PFSK-1 (cell line): ENCODE measurements around the gene OGFR.

Experiments
- FOXP2 ChIP-seq: optimal IDR thresholded peaks from 2 replicates; pipeline ENCODE3; 2011; ENCODE audit warnings: borderline replicate concordance, control low read depth, inconsistent platforms; ENCODE audit not compliant: insufficient read depth; ENCODE audit errors: extremely low read length, extremely low read depth
- POLR2AphosphoS5 ChIP-seq: IDR thresholded peaks from 2 replicates; pipeline ENCODE4 v1.6.1; 2012; ENCODE audit warnings: low read depth, mild to moderate bottlenecking, control low read depth, low read length, moderate library complexity
- REST ChIP-seq, 2 experiments: IDR thresholded peaks; 2 replicates each; pipeline versions ENCODE4 v1.6.1 to v1.8.0; 2011 to 2012; ENCODE audit warnings: low read depth in 2 of 2, low read length in 2 of 2, control low read depth in 1 of 2, inconsistent platforms in 1 of 2, mild to moderate bottlenecking in 1 of 2, moderate library complexity in 1 of 2; ENCODE audit not compliant: insufficient read depth in 1 of 2
- SIN3A ChIP-seq: IDR thresholded peaks from 2 replicates; pipeline ENCODE4 v1.6.1; 2012; ENCODE audit warnings: mild to moderate bottlenecking, low read length, moderate library complexity, borderline replicate concordance; ENCODE audit not compliant: insufficient read depth
- TAF1 ChIP-seq: IDR thresholded peaks from 2 replicates; pipeline ENCODE4 v1.6.1; 2012; ENCODE audit warnings: low read length, control low read depth, borderline replicate concordance; ENCODE audit not compliant: insufficient read depth

The OGFR gene

GRCh38 chr20:62759981-62760431 is 44.6 kb upstream of the OGFR start:
- TF ChIP-seq SIN3A (no peak), REST (IDR thresholded peaks at IDR 0.05; ENCODE audit: insufficient read depth in 1 of 2, low read depth in 2 of 2, low read length in 2 of 2) (no peak), TAF1 (no peak), FOXP2 (no peak), POLR2AphosphoS5 (no peak)

GRCh38 chr20:62760471-62760855 is 44.2 kb upstream of the OGFR start:
- TF ChIP-seq POLR2AphosphoS5: no peak
- TF ChIP-seq SIN3A: no peak
- TF ChIP-seq TAF1: no peak

- TF ChIP-seq TAF1 (no peak), SIN3A (no peak), POLR2AphosphoS5 (no peak), REST (IDR thresholded peaks at IDR 0.05; ENCODE audit: insufficient read depth in 1 of 2, low read depth in 2 of 2, low read length in 2 of 2) (no peak), FOXP2 (no peak)
Measured at GRCh38 chr20:62760856-62761758, 43.5 kb upstream of the OGFR start.

- no peak for TF ChIP-seq POLR2AphosphoS5
Measured at GRCh38 chr20:62761759-62762131, 42.9 kb upstream of the OGFR start.

GRCh38 chr20:62762376-62762775 is 42.3 kb upstream of the OGFR start:
- TF ChIP-seq REST (IDR thresholded peaks at IDR 0.05; ENCODE audit: insufficient read depth in 1 of 2, low read depth in 2 of 2, low read length in 2 of 2) (no peak), POLR2AphosphoS5 (no peak), SIN3A (no peak), FOXP2 (no peak), TAF1 (no peak)

- TF ChIP-seq TAF1: no peak
- no peak for TF ChIP-seq REST (IDR thresholded peaks at IDR 0.05; ENCODE audit: insufficient read depth in 1 of 2, low read depth in 2 of 2, low read length in 2 of 2)
- no peak for TF ChIP-seq POLR2AphosphoS5
- TF ChIP-seq FOXP2: no peak
- TF ChIP-seq SIN3A: no peak
Measured at GRCh38 chr20:62762801-62763368, 41.8 kb upstream of the OGFR start.
